ENCODE measurements around the gene TTLL1. TPM values are rescaled to one million over a fixed set of nuclear protein-coding genes. Genes with fewer than 3 reads are reported as not detected.

TTLL1 gene
- total RNA-seq, 1 experiment from 2014 or later: 10.3 TPM

Other genes starting within 250 kb of the TTLL1 start
- gene ARFGAP3, start 232.1 kb downstream of the TTLL1 start, total RNA-seq (2014; rRNA removed; shearing (Covaris generic)): 15.1 and 20.5 TPM in 2 replicates
- gene PACSIN2, start 74.2 kb downstream of the TTLL1 start, total RNA-seq (2014; rRNA removed; shearing (Covaris generic)): 58.8 and 72.5 TPM in 2 replicates
- gene BIK, start 21.4 kb upstream of the TTLL1 start, total RNA-seq (2014; rRNA removed; shearing (Covaris generic)): 4.6 and 6.9 TPM in 2 replicates
- gene MCAT, start 54.0 kb upstream of the TTLL1 start, total RNA-seq (2014; rRNA removed; shearing (Covaris generic)): 23.4 and 35.6 TPM in 2 replicates
- 23.9 and 32.7 TPM in 2 replicates for gene TSPO, start 62.2 kb upstream of the TTLL1 start, total RNA-seq (2014; rRNA removed; shearing (Covaris generic))
- gene TTLL12, start 97.7 kb upstream of the TTLL1 start, total RNA-seq (2014; rRNA removed; shearing (Covaris generic)): 80.9 and 97.9 TPM in 2 replicates